ENCODE results near the gene S100PBP.

The S100PBP gene

GRCh38 chr1:32772281-32773017, 45.0 kb upstream of the S100PBP start:
- Histone ChIP-seq H3K4me3 (ENCODE audit: low read length) (no peak overlapping the region), H3F3A (ENCODE audit: insufficient read depth, low read length) (peaks cover 20% of the 10 kb centered on the region), H3K79me2 (ENCODE audit: low read length) (no peaks in the 10 kb centered on the region), H3K36me3 (replicated peaks; ENCODE audit: insufficient read depth, low read length) (0 out of 2 replicates have a peak, but pooled peaks cover 3% of the 10 kb centered on the region), H3K27me3 (replicated peaks; ENCODE audit: insufficient read depth, low read length) (no peaks in the 10 kb centered on the region), H3K4me1 (ENCODE audit: low read length) (no peaks in the 10 kb centered on the region), H2AFZ (ENCODE audit: low read length) (no peak overlapping the region), H4K20me1 (ENCODE audit: insufficient read depth, low read length) (0 out of 2 replicates have a peak, but pooled peaks cover 4% of the 10 kb centered on the region), H3K9me3 (replicated peaks; ENCODE audit: insufficient read depth, low read length) (no peaks in the 10 kb centered on the region), H3K9ac (ENCODE audit: low read length) (no peak overlapping the region), H3K27ac (ENCODE audit: low read length) (no peak overlapping the region), H3K9me2 (replicated peaks; ENCODE audit: insufficient read depth, low read length) (no peaks in the 10 kb centered on the region), H3K4me2 (ENCODE audit: low read depth, low read length) (no peak overlapping the region)
- DNase-seq = no peak
- no peak for TF ChIP-seq CTCF (IDR thresholded peaks at IDR 0.05; ENCODE audit: low read length)
- no peak for TF ChIP-seq EZH2 (optimal IDR thresholded peaks at IDR 0.05; ENCODE audit: low read depth, low read length)
- TF ChIP-seq EZH2phosphoT487 (IDR thresholded peaks at IDR 0.05; ENCODE audit: low read length) = no peak

GRCh38 chr1:32773018-32773763, 44.3 kb upstream of the S100PBP start:
- H3K36me3 ChIP-seq (replicated peaks; ENCODE audit: insufficient read depth, low read length) = 0 out of 2 replicates have a peak, but pooled peaks cover 3% of the 10 kb centered on the region

GRCh38 chr1:32773764-32774463, 43.5 kb upstream of the S100PBP start:
- Histone ChIP-seq H3K27ac (ENCODE audit: low read length) (no peak overlapping the region; the same call in 1 of the 2 replicates), H3K4me1 (ENCODE audit: low read length) (no peaks in the 10 kb centered on the region), H4K20me1 (ENCODE audit: insufficient read depth, low read length) (0 out of 2 replicates have a peak, but pooled peaks cover 4% of the 10 kb centered on the region), H3K4me2 (ENCODE audit: low read depth, low read length) (no peak overlapping the region), H3K4me3 (ENCODE audit: low read length) (no peak overlapping the region), H3F3A (ENCODE audit: insufficient read depth, low read length) (peaks cover 26% of the 10 kb centered on the region), H2AFZ (ENCODE audit: low read length) (no peak overlapping the region), H3K27me3 (replicated peaks; ENCODE audit: insufficient read depth, low read length) (no peaks in the 10 kb centered on the region), H3K9me2 (replicated peaks; ENCODE audit: insufficient read depth, low read length) (no peaks in the 10 kb centered on the region), H3K79me2 (ENCODE audit: low read length) (no peaks in the 10 kb centered on the region), H3K9me3 (replicated peaks; ENCODE audit: insufficient read depth, low read length) (no peaks in the 10 kb centered on the region), H3K36me3 (replicated peaks; ENCODE audit: insufficient read depth, low read length) (0 out of 2 replicates have a peak, but pooled peaks cover 3% of the 10 kb centered on the region), H3K9ac (ENCODE audit: low read length) (no peak overlapping the region)
- TF ChIP-seq CTCF (IDR thresholded peaks at IDR 0.05; ENCODE audit: low read length) = no peak
- TF ChIP-seq EZH2 (optimal IDR thresholded peaks at IDR 0.05; ENCODE audit: low read depth, low read length) = no peak
- no peak for TF ChIP-seq EZH2phosphoT487 (IDR thresholded peaks at IDR 0.05; ENCODE audit: low read length)
- DNase-seq = no peak

More at GRCh38 chr1:32773018-32773763, 44.3 kb upstream of the S100PBP start:
- Histone ChIP-seq H3K9me3 (replicated peaks; ENCODE audit: insufficient read depth, low read length) (no peaks in the 10 kb centered on the region), H3K9ac (ENCODE audit: low read length) (no peak overlapping the region), H3K9me2 (replicated peaks; ENCODE audit: insufficient read depth, low read length) (no peaks in the 10 kb centered on the region), H3K27me3 (replicated peaks; ENCODE audit: insufficient read depth, low read length) (no peaks in the 10 kb centered on the region), H3K4me1 (ENCODE audit: low read length) (no peaks in the 10 kb centered on the region), H2AFZ (ENCODE audit: low read length) (no peak overlapping the region), H3K27ac (ENCODE audit: low read length) (no peak overlapping the region; the same call in 1 of the 2 replicates), H3K4me3 (ENCODE audit: low read length) (no peak overlapping the region), H3F3A (ENCODE audit: insufficient read depth, low read length) (peaks cover 26% of the 10 kb centered on the region), H3K4me2 (ENCODE audit: low read depth, low read length) (no peak overlapping the region), H3K79me2 (ENCODE audit: low read length) (no peaks in the 10 kb centered on the region), H4K20me1 (ENCODE audit: insufficient read depth, low read length) (0 out of 2 replicates have a peak, but pooled peaks cover 4% of the 10 kb centered on the region)
- no peak for TF ChIP-seq EZH2phosphoT487 (IDR thresholded peaks at IDR 0.05; ENCODE audit: low read length)
- peak; percentile 96 for TF ChIP-seq CTCF (IDR thresholded peaks at IDR 0.05; ENCODE audit: low read length)
- peak; percentile 67 for DNase-seq
